HEK293 (cell line): ENCODE data around the gene IRF3.

Source experiments
- HOXC10 ChIP-seq: sonication (generic); formaldehyde crosslinking; IDR thresholded peaks from 2 replicates; pipeline ENCODE4 v1.8.1; 2023; ENCODE audit warnings: mild to moderate bottlenecking, missing genetic modification reagents
- KLF1 ChIP-seq: fragments of 450-650 bp; formaldehyde crosslinking; IDR thresholded peaks from 2 replicates; pipeline ENCODE4 v1.5.1; 2016; ENCODE audit warnings: missing biosample characterization, missing genetic modification characterization
- KLF10 ChIP-seq: fragments of 450-650 bp; IDR thresholded peaks from 2 replicates; pipeline ENCODE4 v1.5.1; 2018; ENCODE audit warnings: missing biosample characterization, mild to moderate bottlenecking, missing genetic modification characterization
- PRDM1 ChIP-seq: fragments of 450-650 bp; formaldehyde crosslinking; IDR thresholded peaks from 2 replicates; pipeline ENCODE4; 2016; ENCODE audit warnings: missing biosample characterization, missing genetic modification characterization
- RBAK ChIP-seq: fragments of 450-650 bp; formaldehyde crosslinking; IDR thresholded peaks from 2 replicates; pipeline ENCODE4 v1.5.1; 2016; ENCODE audit warnings: missing biosample characterization, missing genetic modification characterization
- SCRT2 ChIP-seq: fragments of 450-650 bp; formaldehyde crosslinking; IDR thresholded peaks from 2 replicates; pipeline ENCODE4 v1.5.1; 2016; ENCODE audit warnings: missing biosample characterization, missing genetic modification characterization
- YY2 ChIP-seq: fragments of 450-650 bp; formaldehyde crosslinking; IDR thresholded peaks from 2 replicates; pipeline ENCODE4 v1.5.1; 2016; ENCODE audit warnings: missing biosample characterization, missing genetic modification characterization
- ZBTB10 ChIP-seq: fragments of 450-650 bp; formaldehyde crosslinking; IDR thresholded peaks from 2 replicates; pipeline ENCODE4 v1.5.1; 2016; ENCODE audit warnings: missing biosample characterization, missing genetic modification characterization
- ZBTB26 ChIP-seq: fragments of 450-650 bp; formaldehyde crosslinking; optimal IDR thresholded peaks from 2 replicates; pipeline ENCODE3; 2016; ENCODE audit warnings: missing biosample characterization, mild to moderate bottlenecking, missing genetic modification characterization
- ZBTB6 ChIP-seq: fragments of 450-650 bp; formaldehyde crosslinking; IDR thresholded peaks from 2 replicates; pipeline ENCODE4 v1.5.1; 2017; ENCODE audit warnings: missing biosample characterization, missing genetic modification characterization
- ZBTB7A ChIP-seq: fragments of 450-650 bp; formaldehyde crosslinking; IDR thresholded peaks from 2 replicates; pipeline ENCODE4 v1.5.1; 2016; ENCODE audit warnings: low read depth, missing biosample characterization, missing genetic modification characterization
- ZIC2 ChIP-seq: fragments of 450-650 bp; formaldehyde crosslinking; IDR thresholded peaks from 2 replicates; pipeline ENCODE4 v1.5.1; 2016; ENCODE audit warnings: missing biosample characterization, missing genetic modification characterization
- ZNF10 ChIP-seq: fragments of 450-650 bp; formaldehyde crosslinking; IDR thresholded peaks from 2 replicates; pipeline ENCODE4 v1.5.1; 2017; ENCODE audit warnings: missing biosample characterization, missing genetic modification characterization
- ZNF112 ChIP-seq: fragments of 450-650 bp; formaldehyde crosslinking; IDR thresholded peaks from 2 replicates; pipeline ENCODE4 v1.5.0; 2017; ENCODE audit warnings: missing biosample characterization, missing genetic modification characterization
- ZNF175 ChIP-seq: fragments of 450-650 bp; formaldehyde crosslinking; IDR thresholded peaks from 2 replicates; pipeline ENCODE4 v1.5.1; 2016; ENCODE audit warnings: missing biosample characterization, missing genetic modification characterization
- ZNF18 ChIP-seq: fragments of 450-650 bp; formaldehyde crosslinking; IDR thresholded peaks from 2 replicates; pipeline ENCODE4 v1.5.1; 2016; ENCODE audit warnings: missing biosample characterization, missing genetic modification characterization
- ZNF266 ChIP-seq: fragments of 450-650 bp; formaldehyde crosslinking; IDR thresholded peaks from 2 replicates; pipeline ENCODE4 v1.5.1; 2016; ENCODE audit warnings: missing biosample characterization, missing genetic modification characterization, low read depth
- ZNF311 ChIP-seq: fragments of 450-650 bp; formaldehyde crosslinking; IDR thresholded peaks from 2 replicates; pipeline ENCODE4 v1.5.1; 2017; ENCODE audit warnings: missing biosample characterization, missing genetic modification characterization, borderline replicate concordance
- ZNF423 ChIP-seq: fragments of 450-650 bp; formaldehyde crosslinking; IDR thresholded peaks from 2 replicates; pipeline ENCODE4 v1.5.1; 2016; ENCODE audit warnings: missing biosample characterization, missing genetic modification characterization
- ZNF48 ChIP-seq: fragments of 450-650 bp; formaldehyde crosslinking; IDR thresholded peaks from 2 replicates; pipeline ENCODE4 v1.5.1; 2016; ENCODE audit warnings: missing biosample characterization, missing genetic modification characterization
- ZNF513 ChIP-seq: fragments of 450-650 bp; IDR thresholded peaks from 2 replicates; pipeline ENCODE4 v1.5.1; 2018; ENCODE audit warnings: missing biosample characterization, missing genetic modification characterization
- ZNF623 ChIP-seq: fragments of 450-650 bp; formaldehyde crosslinking; IDR thresholded peaks from 2 replicates; pipeline ENCODE4 v1.5.1; 2016; ENCODE audit warnings: missing biosample characterization, missing genetic modification characterization
- ZNF629 ChIP-seq: fragments of 450-650 bp; formaldehyde crosslinking; IDR thresholded peaks from 2 replicates; pipeline ENCODE4 v1.5.1; 2017; ENCODE audit warnings: missing biosample characterization, missing genetic modification characterization
- ZNF645 ChIP-seq: fragments of 450-650 bp; formaldehyde crosslinking; IDR thresholded peaks from 2 replicates; pipeline ENCODE4; 2016; ENCODE audit warnings: missing biosample characterization, missing genetic modification characterization
- ZNF660 ChIP-seq: fragments of 450-650 bp; IDR thresholded peaks from 2 replicates; pipeline ENCODE4 v1.5.1; 2018; ENCODE audit warnings: missing biosample characterization, mild to moderate bottlenecking, missing genetic modification characterization
- ZNF677 ChIP-seq: fragments of 450-650 bp; IDR thresholded peaks from 2 replicates; pipeline ENCODE4 v1.5.0; 2018; ENCODE audit warnings: missing biosample characterization, mild to moderate bottlenecking, missing genetic modification characterization, moderate library complexity
- ZSCAN18 ChIP-seq: fragments of 450-650 bp; formaldehyde crosslinking; IDR thresholded peaks from 2 replicates; pipeline ENCODE4 v1.5.1; 2016; ENCODE audit warnings: missing biosample characterization, missing genetic modification characterization
- ZSCAN5A ChIP-seq: fragments of 450-650 bp; formaldehyde crosslinking; IDR thresholded peaks from 2 replicates; pipeline ENCODE4 v1.5.1; 2016; ENCODE audit warnings: missing biosample characterization, missing genetic modification characterization

The IRF3 gene

GRCh38 chr19:49640113-49640898, 25.4 kb downstream of the IRF3 start, which contains the start of gene RRAS (continued):
- TF ChIP-seq ZSCAN18 (tag by site-specific recombination) (peak; percentile 58; the same call in 1 of the 2 replicates), ZIC2 (tag by site-specific recombination) (peak; percentile 58), ZNF677 (no peak), HOXC10 (no peak), KLF1 (peak; percentile 89), ZNF10 (tag by site-specific recombination) (peak; percentile 49; the same call in 1 of the 2 replicates), ZNF311 (tag by site-specific recombination) (no peak), ZBTB6 (no peak; the same call in 1 of the 2 replicates), ZNF423 (tag by site-specific recombination) (no peak), SCRT2 (tag by site-specific recombination) (peak; percentile 90), ZBTB26 (peak; percentile 52), KLF10 (peak; percentile 80), ZNF623 (0 out of 2 replicates have a peak, but pooled peaks have one; percentile 10), ZNF660 (tag by site-specific recombination) (peak; percentile 89), ZBTB7A (tag by site-specific recombination) (peak; percentile 76; the same call in 1 of the 2 replicates), ZNF645 (no peak), YY2 (tag by site-specific recombination) (no peak), PRDM1 (peak; percentile 57; the same call in 1 of the 2 replicates), ZNF266 (tag by site-specific recombination) (no peak), ZBTB10 (tag by site-specific recombination) (peak; percentile 97), ZNF18 (tag by site-specific recombination) (no peak), ZNF175 (no peak), ZNF112 (tag by site-specific recombination) (no peak), ZNF513 (tag by site-specific recombination) (no peak), ZSCAN5A (tag by site-specific recombination) (no peak), ZNF48 (no peak), ZNF629 (tag by site-specific recombination) (peak; percentile 93), RBAK (tag by site-specific recombination) (no peak)
